Body of pancreas (tissue), 4 donors: Measurements from ENCODE around the gene MROH2B.

Source experiments
- CTCF ChIP-seq, 7 experiments: fragments of 450-650 bp in 4 of 7; fragments of 200-600 bp in 3 of 7; sonication (generic) in 3 of 7; IDR thresholded peaks; one replicate each; pipeline ENCODE4 v1.5.1; 2016 to 2019; ENCODE audit warnings: antibody characterized with exemption in 7 of 7
- POLR2A ChIP-seq, 3 donors: fragments of 450-650 bp; IDR thresholded peaks; one replicate each; pipeline ENCODE4 v1.6.1; 2016; ENCODE audit warnings: antibody characterized with exemption in 3 of 3, mild to moderate bottlenecking in 2 of 3

DNA sequence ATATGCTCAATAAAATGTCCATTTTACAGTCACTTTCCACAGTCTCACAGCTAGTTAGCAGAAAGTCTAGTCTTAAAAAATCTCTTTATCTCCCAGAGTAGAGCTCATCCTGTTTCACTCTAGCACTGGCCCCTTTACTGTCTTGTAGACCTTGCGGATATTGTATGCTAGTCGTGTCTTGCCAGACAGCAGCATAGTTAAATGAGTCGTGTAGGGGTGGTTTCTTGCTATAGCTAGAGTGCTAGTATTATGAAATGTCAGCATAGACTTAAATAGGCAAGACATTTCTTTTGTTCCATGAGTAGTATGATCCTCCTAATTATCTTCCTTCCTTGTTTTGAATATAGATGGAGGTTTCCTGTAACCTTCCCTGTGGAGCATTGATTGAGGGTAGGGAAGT, 84.5 kb downstream of the MROH2B start:
- TF ChIP-seq CTCF (IDR thresholded peaks at IDR 0.05), result no peak
- TF ChIP-seq POLR2A (IDR thresholded peaks at IDR 0.05), result no peak
